Measurements from ENCODE around the gene RBKS.

RBKS gene

GRCh38 chr2:27863146-27863545 is 27.0 kb downstream of the RBKS start:
- Mint-ChIP-seq H3K4me3 (no peak overlapping the region), H3K27ac (no peak overlapping the region), H3K36me3 (ENCODE audit: low read depth) (no peaks in the 10 kb centered on the region), H3K9me3 (peaks cover 2% of the 10 kb centered on the region), H3K27me3 (ENCODE audit: low read depth) (no peaks in the 10 kb centered on the region), H3K4me1 (no peaks in the 10 kb centered on the region)
- no peak for TF ChIP-seq CTCF (IDR thresholded peaks at IDR 0.05; ENCODE audit: unreplicated experiment in 3 of 3)

GRCh38 chr2:27860111-27860510 is 30.1 kb downstream of the RBKS start:
- H3K4me3 Mint-ChIP-seq = no peak overlapping the region
- H3K27me3 Mint-ChIP-seq (ENCODE audit: low read depth) = no peaks in the 10 kb centered on the region
- TF ChIP-seq CTCF (IDR thresholded peaks at IDR 0.05; ENCODE audit: unreplicated experiment in 3 of 3) = no peak
- H3K27ac Mint-ChIP-seq = no peak overlapping the region
- H3K9me3 Mint-ChIP-seq = peaks cover 13% of the 10 kb centered on the region
- H3K4me1 Mint-ChIP-seq = peaks cover 6% of the 10 kb centered on the region
- peaks cover 14% of the 10 kb centered on the region for H3K36me3 Mint-ChIP-seq (ENCODE audit: low read depth)

- no peak overlapping the region for H3K27ac Mint-ChIP-seq
- no peak overlapping the region for H3K4me3 Mint-ChIP-seq
- peaks cover 6% of the 10 kb centered on the region for H3K4me1 Mint-ChIP-seq
- TF ChIP-seq CTCF (IDR thresholded peaks at IDR 0.05; ENCODE audit: unreplicated experiment in 3 of 3) = no peak
- H3K27me3 Mint-ChIP-seq (ENCODE audit: low read depth) = no peaks in the 10 kb centered on the region
- H3K9me3 Mint-ChIP-seq = peaks cover 17% of the 10 kb centered on the region
- peaks cover 18% of the 10 kb centered on the region for H3K36me3 Mint-ChIP-seq (ENCODE audit: low read depth)
These were observed 32.6 kb downstream of the RBKS start for GRCh38 chr2:27857417-27858172.

DNA sequence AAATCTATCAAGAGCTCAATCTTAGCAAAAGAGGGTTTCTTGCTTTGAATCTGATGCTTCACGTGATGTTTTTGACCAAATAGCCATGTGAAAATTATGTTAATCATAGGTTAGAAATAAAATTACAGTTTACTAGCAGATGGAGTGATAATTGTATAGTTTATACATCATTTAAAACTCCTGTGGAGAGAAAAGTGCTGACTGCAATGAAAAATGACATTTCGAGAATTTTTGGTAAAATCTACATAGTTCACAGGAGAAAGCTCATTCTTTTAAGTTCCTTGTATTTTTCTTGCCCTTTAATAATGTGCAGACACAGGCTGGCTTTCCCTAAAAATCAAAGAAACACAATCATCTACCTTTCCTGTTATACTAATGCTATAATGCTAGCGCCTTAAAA is 33.2 kb downstream of the RBKS start:
- peak overlapping the region in 1 of 3 experiments; percentile 35 for H3K27ac Mint-ChIP-seq
- no peak overlapping the region for H3K4me3 Mint-ChIP-seq
- H3K27me3 Mint-ChIP-seq (ENCODE audit: low read depth) = no peaks in the 10 kb centered on the region
- H3K36me3 Mint-ChIP-seq (ENCODE audit: low read depth) = peaks cover 18% of the 10 kb centered on the region
- TF ChIP-seq CTCF (IDR thresholded peaks at IDR 0.05; ENCODE audit: unreplicated experiment in 3 of 3) = no peak
- peaks cover 6% of the 10 kb centered on the region for H3K4me1 Mint-ChIP-seq
- peaks cover 17% of the 10 kb centered on the region for H3K9me3 Mint-ChIP-seq

DNA sequence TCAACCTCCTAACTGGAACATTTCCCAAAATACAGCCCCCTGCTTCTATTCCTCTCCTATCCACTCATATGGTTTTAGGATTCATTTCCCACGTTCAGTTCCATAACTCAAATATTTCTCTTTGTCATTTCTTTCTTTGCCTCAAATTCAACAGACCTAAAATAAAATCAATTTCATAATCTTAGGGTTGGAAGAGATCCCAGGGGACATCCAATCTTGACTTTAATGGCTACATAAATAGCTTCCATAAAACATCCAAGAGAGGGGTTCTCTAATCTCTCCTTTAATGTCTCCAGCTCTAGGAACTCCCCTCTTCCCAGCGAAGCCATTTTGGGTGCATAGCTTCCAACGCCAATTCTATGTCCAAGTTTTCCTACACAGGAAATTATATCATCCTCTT is 33.8 kb downstream of the RBKS start:
- H3K27me3 Mint-ChIP-seq (ENCODE audit: low read depth) = no peaks in the 10 kb centered on the region
- peaks cover 17% of the 10 kb centered on the region for H3K9me3 Mint-ChIP-seq
- no peak overlapping the region for H3K4me3 Mint-ChIP-seq
- peaks cover 6% of the 10 kb centered on the region for H3K4me1 Mint-ChIP-seq
- H3K36me3 Mint-ChIP-seq (ENCODE audit: low read depth) = peaks cover 18% of the 10 kb centered on the region
- H3K27ac Mint-ChIP-seq = peak overlapping the region in 2 of 3 experiments; percentile 35 to 46
- no peak for TF ChIP-seq CTCF (IDR thresholded peaks at IDR 0.05; ENCODE audit: unreplicated experiment in 3 of 3)

DNA sequence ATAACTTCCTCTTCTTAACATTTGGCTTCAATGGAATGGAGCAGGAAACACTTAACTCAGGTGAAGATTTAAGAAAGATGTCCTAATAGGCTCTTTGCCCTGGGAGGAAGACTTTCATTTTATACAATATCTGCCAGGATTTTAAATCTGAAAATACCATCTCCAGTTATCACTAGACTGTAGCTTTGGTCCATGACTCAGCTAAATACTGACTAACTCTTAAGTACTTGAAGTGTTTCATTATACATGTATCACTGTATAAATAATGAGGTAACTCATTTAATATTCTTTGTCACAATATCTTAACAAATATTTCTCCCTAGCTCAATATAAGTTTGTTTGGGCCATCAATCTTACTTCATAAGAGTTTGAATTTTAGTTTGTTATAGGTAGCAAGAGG is 34.7 kb downstream of the RBKS start:
- peaks cover 18% of the 10 kb centered on the region for H3K36me3 Mint-ChIP-seq (ENCODE audit: low read depth)
- H3K9me3 Mint-ChIP-seq = peaks cover 17% of the 10 kb centered on the region
- no peak for TF ChIP-seq CTCF (IDR thresholded peaks at IDR 0.05; ENCODE audit: unreplicated experiment in 3 of 3)
- H3K4me3 Mint-ChIP-seq = no peak overlapping the region
- H3K4me1 Mint-ChIP-seq = peaks cover 6% of the 10 kb centered on the region
- H3K27me3 Mint-ChIP-seq (ENCODE audit: low read depth) = no peaks in the 10 kb centered on the region
- no peak overlapping the region for H3K27ac Mint-ChIP-seq

All from nephron (organoid).